Nephron progenitor cell (in vitro differentiated cells): ENCODE results near the gene EPS8.

ENCODE experiments used
- DNase-seq: peaks from one replicate; pipeline ENCODE4 v3.0.0; 2021
- H3K27ac Mint-ChIP-seq: 2 replicates; pipeline ENCODE4 v1.8.0; 2021; ENCODE audit warnings: mild to moderate bottlenecking, moderate library complexity, mixed read lengths
- H3K27me3 Mint-ChIP-seq: 2 replicates; pipeline ENCODE4 v1.8.0; 2021; ENCODE audit warnings: mild to moderate bottlenecking, low read depth, mixed read lengths; ENCODE audit not compliant: poor library complexity
- H3K36me3 Mint-ChIP-seq: 2 replicates; pipeline ENCODE4 v1.8.0; 2021; ENCODE audit warnings: low read depth, mixed read lengths
- H3K4me1 Mint-ChIP-seq: 2 replicates; pipeline ENCODE4 v1.8.0; 2021; ENCODE audit warnings: mixed read lengths
- H3K4me3 Mint-ChIP-seq: 2 replicates; pipeline ENCODE4 v1.8.0; 2021; ENCODE audit warnings: mild to moderate bottlenecking, moderate library complexity, mixed read lengths
- H3K9me3 Mint-ChIP-seq: 2 replicates; pipeline ENCODE4 v1.8.0; 2021; ENCODE audit warnings: mild to moderate bottlenecking, moderate library complexity, mixed read lengths
- CTCF ChIP-seq: fragments of 200-600 bp; sonication (generic); IDR thresholded peaks from 2 replicates; pipeline ENCODE4 v1.5.0; 2021; ENCODE audit warnings: antibody characterized with exemption

Gene EPS8

GRCh38 chr12:15693228-15693911 is 95.8 kb downstream of the EPS8 start:
- H3K4me3 Mint-ChIP-seq: no peak overlapping the region
- no peaks in the 10 kb centered on the region for H3K27me3 Mint-ChIP-seq
- no peak for DNase-seq
- no peak overlapping the region for H3K27ac Mint-ChIP-seq
- TF ChIP-seq CTCF: no peak
- H3K9me3 Mint-ChIP-seq: no peaks in the 10 kb centered on the region
- H3K36me3 Mint-ChIP-seq: no peaks in the 10 kb centered on the region
- peaks cover 19% of the 10 kb centered on the region for H3K4me1 Mint-ChIP-seq

GRCh38 chr12:15691388-15691787 is 97.8 kb downstream of the EPS8 start:
- no peak for DNase-seq
- Mint-ChIP-seq H3K36me3 (no peaks in the 10 kb centered on the region), H3K9me3 (no peaks in the 10 kb centered on the region), H3K27ac (no peak overlapping the region), H3K4me3 (no peak overlapping the region), H3K4me1 (peaks cover 16% of the 10 kb centered on the region), H3K27me3 (peaks cover 3% of the 10 kb centered on the region)
- no peak for TF ChIP-seq CTCF

GRCh38 chr12:15690320-15690719 is 98.9 kb downstream of the EPS8 start:
- Mint-ChIP-seq H3K27ac (no peak overlapping the region), H3K4me1 (peaks cover 16% of the 10 kb centered on the region)

GRCh38 chr12:15689751-15690191 is 99.4 kb downstream of the EPS8 start:
- Mint-ChIP-seq H3K27ac (no peak overlapping the region), H3K9me3 (no peaks in the 10 kb centered on the region)

More at GRCh38 chr12:15690320-15690719, 98.9 kb downstream of the EPS8 start:
- Mint-ChIP-seq H3K27me3 (peaks cover 3% of the 10 kb centered on the region), H3K36me3 (no peaks in the 10 kb centered on the region), H3K4me3 (no peak overlapping the region), H3K9me3 (no peaks in the 10 kb centered on the region)
- no peak for DNase-seq
- TF ChIP-seq CTCF: no peak

GRCh38 chr12:15688838-15689625 is 100.2 kb downstream of the EPS8 start:
- H3K36me3 Mint-ChIP-seq: no peaks in the 10 kb centered on the region
- peak; percentile 3 for DNase-seq
- H3K27ac Mint-ChIP-seq: no peak overlapping the region
- no peak for TF ChIP-seq CTCF
- peaks cover 3% of the 10 kb centered on the region for H3K27me3 Mint-ChIP-seq
- no peak overlapping the region for H3K4me3 Mint-ChIP-seq
- H3K4me1 Mint-ChIP-seq: peaks cover 16% of the 10 kb centered on the region
- H3K9me3 Mint-ChIP-seq: no peaks in the 10 kb centered on the region

More at GRCh38 chr12:15689751-15690191, 99.4 kb downstream of the EPS8 start:
- H3K36me3 Mint-ChIP-seq: no peaks in the 10 kb centered on the region
- DNase-seq: no peak
- H3K4me1 Mint-ChIP-seq: peaks cover 16% of the 10 kb centered on the region
- TF ChIP-seq CTCF: no peak
- no peak overlapping the region for H3K4me3 Mint-ChIP-seq
- H3K27me3 Mint-ChIP-seq: peaks cover 3% of the 10 kb centered on the region
